Measurements from ENCODE around the gene SELENOO. TPM values are rescaled to one million over a fixed set of nuclear protein-coding genes. Genes with fewer than 3 reads are reported as not detected.

The SELENOO gene
- total RNA-seq, 1 donor from 2014 or later = 25.0 TPM

- TF ChIP-seq, protein P1, sequence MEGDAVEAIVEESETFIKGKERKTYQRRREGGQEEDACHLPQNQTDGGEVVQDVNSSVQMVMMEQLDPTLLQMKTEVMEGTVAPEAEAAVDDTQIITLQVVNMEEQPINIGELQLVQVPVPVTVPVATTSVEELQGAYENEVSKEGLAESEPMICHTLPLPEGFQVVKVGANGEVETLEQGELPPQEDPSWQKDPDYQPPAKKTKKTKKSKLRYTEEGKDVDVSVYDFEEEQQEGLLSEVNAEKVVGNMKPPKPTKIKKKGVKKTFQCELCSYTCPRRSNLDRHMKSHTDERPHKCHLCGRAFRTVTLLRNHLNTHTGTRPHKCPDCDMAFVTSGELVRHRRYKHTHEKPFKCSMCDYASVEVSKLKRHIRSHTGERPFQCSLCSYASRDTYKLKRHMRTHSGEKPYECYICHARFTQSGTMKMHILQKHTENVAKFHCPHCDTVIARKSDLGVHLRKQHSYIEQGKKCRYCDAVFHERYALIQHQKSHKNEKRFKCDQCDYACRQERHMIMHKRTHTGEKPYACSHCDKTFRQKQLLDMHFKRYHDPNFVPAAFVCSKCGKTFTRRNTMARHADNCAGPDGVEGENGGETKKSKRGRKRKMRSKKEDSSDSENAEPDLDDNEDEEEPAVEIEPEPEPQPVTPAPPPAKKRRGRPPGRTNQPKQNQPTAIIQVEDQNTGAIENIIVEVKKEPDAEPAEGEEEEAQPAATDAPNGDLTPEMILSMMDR (IDR thresholded peaks at IDR 0.05) = no peak
- H3K4me1 Mint-ChIP-seq (ENCODE audit: unreplicated experiment) = peaks cover 6% of the 10 kb centered on the region
- H3K36me3 Mint-ChIP-seq (ENCODE audit: unreplicated experiment) = peaks cover 38% of the 10 kb centered on the region
- no peak overlapping the region for H3K4me3 Mint-ChIP-seq (ENCODE audit: unreplicated experiment)
- H3K27me3 Mint-ChIP-seq (ENCODE audit: unreplicated experiment) = no peaks in the 10 kb centered on the region
- DNase-seq (ENCODE audit: extremely low spot score, unreplicated experiment) = no peak
- H3K9me3 Mint-ChIP-seq (ENCODE audit: unreplicated experiment) = no peaks in the 10 kb centered on the region
- peak overlapping the region; percentile 10 for H3K27ac Mint-ChIP-seq (ENCODE audit: unreplicated experiment)
Measured at GRCh38 chr22:50215297-50216054, 14.7 kb downstream of the SELENOO start.

- DNase-seq (ENCODE audit: extremely low spot score, unreplicated experiment) = no peak
- Mint-ChIP-seq H3K4me3 (ENCODE audit: unreplicated experiment) (no peak overlapping the region), H3K27ac (ENCODE audit: unreplicated experiment) (no peak overlapping the region), H3K27me3 (ENCODE audit: unreplicated experiment) (no peaks in the 10 kb centered on the region), H3K36me3 (ENCODE audit: unreplicated experiment) (peaks cover 38% of the 10 kb centered on the region), H3K4me1 (ENCODE audit: unreplicated experiment) (peaks cover 6% of the 10 kb centered on the region), H3K9me3 (ENCODE audit: unreplicated experiment) (no peaks in the 10 kb centered on the region)
- TF ChIP-seq, protein P1 (IDR thresholded peaks at IDR 0.05) = no peak
Measured at GRCh38 chr22:50216055-50216683, 15.4 kb downstream of the SELENOO start.

GRCh38 chr22:50216684-50217520 lies 16.1 kb downstream of the SELENOO start:
- Mint-ChIP-seq H3K4me3 (ENCODE audit: unreplicated experiment) (no peak overlapping the region), H3K27me3 (ENCODE audit: unreplicated experiment) (no peaks in the 10 kb centered on the region), H3K36me3 (ENCODE audit: unreplicated experiment) (peaks cover 38% of the 10 kb centered on the region), H3K4me1 (ENCODE audit: unreplicated experiment) (peaks cover 6% of the 10 kb centered on the region), H3K27ac (ENCODE audit: unreplicated experiment) (no peak overlapping the region), H3K9me3 (ENCODE audit: unreplicated experiment) (no peaks in the 10 kb centered on the region)
- TF ChIP-seq, protein P1 (IDR thresholded peaks at IDR 0.05) = no peak
- DNase-seq (ENCODE audit: extremely low spot score, unreplicated experiment) = no peak

GRCh38 chr22:50217543-50218152 lies 16.8 kb downstream of the SELENOO start:
- Mint-ChIP-seq H3K36me3 (ENCODE audit: unreplicated experiment) (peaks cover 37% of the 10 kb centered on the region), H3K4me3 (ENCODE audit: unreplicated experiment) (no peak overlapping the region), H3K27ac (ENCODE audit: unreplicated experiment) (no peak overlapping the region), H3K27me3 (ENCODE audit: unreplicated experiment) (no peaks in the 10 kb centered on the region), H3K4me1 (ENCODE audit: unreplicated experiment) (peaks cover 6% of the 10 kb centered on the region), H3K9me3 (ENCODE audit: unreplicated experiment) (no peaks in the 10 kb centered on the region)
- no peak for DNase-seq (ENCODE audit: extremely low spot score, unreplicated experiment)
- TF ChIP-seq, protein P1 (IDR thresholded peaks at IDR 0.05) = no peak
